ENCODE results near the gene STRA8. TPM values are rescaled to one million over a fixed set of nuclear protein-coding genes. Genes with fewer than 3 reads are reported as not detected.
"Not testable (repeated sequence)": the region's sequence is repeated elsewhere in the genome, so short reads cannot be mapped to it uniquely, and the experiment has no call there.

The STRA8 gene
- polyA plus RNA-seq, 3 donors = not detected

GRCh38 chr7:135200821-135201331 lies 32.8 kb upstream of the STRA8 start:
- no peak overlapping the region for H3K27ac ChIP-seq (ENCODE audit: low read depth, low read length)
- 44 to 84% (median 80%) methylated on average over 3 of the region's 3 CpGs for WGBS, 3 donors

GRCh38 chr7:135201350-135201749 lies 32.3 kb upstream of the STRA8 start:
- WGBS, 3 donors = 79 to 86% (median 85%) methylated on average over 2 of the region's 2 CpGs
- H3K27ac ChIP-seq (ENCODE audit: low read depth, low read length) = no peak overlapping the region

DNA sequence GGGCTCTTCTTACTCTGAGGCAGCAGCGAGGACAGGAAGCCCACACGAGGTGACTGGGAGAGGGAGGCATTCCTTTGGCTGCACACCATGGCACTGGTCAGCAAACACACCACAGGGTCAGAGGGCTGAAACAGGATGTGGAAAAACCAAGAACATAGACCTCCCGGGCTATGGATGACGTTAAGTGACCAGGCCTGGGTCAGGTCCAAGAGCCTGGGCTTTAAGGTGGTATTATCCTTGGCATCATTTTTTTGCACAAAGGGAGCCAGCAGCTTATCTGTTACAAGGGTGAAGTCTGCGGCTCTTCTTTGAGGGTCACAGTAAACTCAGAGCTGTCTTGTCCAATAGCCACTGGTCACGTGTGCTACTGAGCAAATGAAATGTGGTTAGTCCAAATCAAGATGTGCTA lies 29.3 kb upstream of the STRA8 start:
- 62 to 84% (median 72%) methylated on average over 6 of the region's 6 CpGs for WGBS, 3 donors
- no peak overlapping the region for H3K27ac ChIP-seq (ENCODE audit: low read depth, low read length)

GRCh38 chr7:135204876-135205275 lies 28.8 kb upstream of the STRA8 start:
- WGBS, 3 donors = 38 to 92% (median 88%) methylated on average over 5 of the region's 5 CpGs
- no peak overlapping the region for H3K27ac ChIP-seq (ENCODE audit: low read depth, low read length)

DNA sequence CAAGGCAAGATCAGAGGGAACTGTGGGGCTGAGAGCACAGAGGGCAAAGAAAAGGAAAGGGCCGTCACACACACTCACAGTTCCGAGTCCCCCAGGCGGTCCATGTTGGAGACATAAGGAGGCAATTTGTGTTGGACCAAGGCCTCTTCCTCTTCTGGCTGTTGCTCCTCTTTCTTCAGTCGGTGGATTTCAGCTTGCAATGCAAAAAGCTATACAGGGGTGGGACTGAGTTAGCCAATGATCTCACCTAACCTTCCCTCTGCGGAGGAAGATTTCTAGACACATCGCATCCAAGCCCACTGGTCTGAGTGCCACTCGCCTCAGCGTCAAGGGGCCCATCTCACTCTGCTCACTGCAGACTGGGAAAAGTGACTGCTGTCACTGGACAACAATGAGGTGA lies 27.8 kb upstream of the STRA8 start:
- 93 to 97% (median 95%) methylated on average over 8 of the region's 8 CpGs for WGBS, 3 donors
- H3K27ac ChIP-seq (ENCODE audit: low read depth, low read length) = no peak overlapping the region

DNA sequence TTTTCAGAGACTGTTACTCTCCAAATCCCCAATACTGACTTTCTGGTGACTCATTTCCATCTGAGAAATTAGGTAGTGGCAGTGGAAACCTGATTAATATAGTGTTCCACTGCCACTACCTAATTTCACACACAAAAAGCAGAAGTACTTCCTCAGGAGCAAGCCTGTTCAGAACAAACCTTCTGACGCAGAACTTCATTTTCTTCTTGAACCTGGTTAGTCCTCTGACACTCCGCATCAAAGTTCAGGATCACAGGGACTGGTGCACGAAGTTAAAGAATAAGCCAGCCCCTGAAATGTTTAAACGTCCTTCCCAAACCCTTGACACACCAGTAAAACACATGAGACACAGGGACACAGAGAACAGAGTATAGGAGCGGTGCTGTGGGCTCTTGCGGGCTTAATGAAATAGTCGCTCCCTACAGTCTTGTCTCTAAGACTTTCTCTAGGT lies 26.7 kb upstream of the STRA8 start:
- WGBS, 3 donors = 73 to 78% (median 76%) methylated on average over 7 of the region's 7 CpGs
- H3K27ac ChIP-seq (ENCODE audit: low read depth, low read length) = no peak overlapping the region

- H3K27ac ChIP-seq (ENCODE audit: low read depth, low read length) = no peak overlapping the region
- WGBS, 3 donors = 56 to 86% (median 83%) methylated on average over 8 of the region's 8 CpGs
Observed at GRCh38 chr7:135207406-135208101, 26.1 kb upstream of the STRA8 start.

GRCh38 chr7:135208102-135208793 lies 25.4 kb upstream of the STRA8 start:
- 33 to 79% (median 69%) methylated on average over 6 of the region's 6 CpGs for WGBS, 3 donors

DNA sequence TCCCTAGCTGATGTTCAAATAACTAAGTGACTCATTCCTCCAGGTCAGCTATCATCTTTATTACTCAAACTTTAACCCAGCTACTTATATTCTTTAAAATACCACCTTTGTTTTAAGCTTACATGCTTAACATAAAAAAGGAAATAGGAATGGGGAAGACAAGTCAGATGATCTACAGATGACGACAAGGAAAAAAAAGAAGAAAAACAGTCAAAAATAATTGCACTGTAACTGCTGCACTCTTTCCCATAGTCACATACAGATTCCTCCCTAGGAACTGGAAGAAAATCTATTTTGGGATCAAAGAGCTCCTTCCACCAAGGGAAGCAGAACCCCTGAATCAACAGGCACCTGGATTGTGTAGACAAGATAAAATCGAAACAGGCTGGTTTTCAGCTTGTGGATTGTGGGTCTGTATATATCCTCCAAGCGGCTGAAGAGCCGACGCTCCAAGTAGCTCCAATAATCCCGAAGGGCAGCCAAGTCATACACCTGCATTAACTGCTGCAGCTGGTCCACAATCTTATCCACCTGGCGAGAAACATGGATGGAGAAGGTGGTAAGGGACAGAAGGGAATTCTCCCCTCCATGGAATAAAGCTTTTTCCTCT lies 24.3 kb upstream of the STRA8 start:
- H3K27ac ChIP-seq (ENCODE audit: low read depth, low read length) = no peak overlapping the region
- 30 to 86% (median 84%) methylated on average over 7 of the region's 7 CpGs for WGBS, 3 donors

More at GRCh38 chr7:135208102-135208793, 25.4 kb upstream of the STRA8 start:
- H3K27ac ChIP-seq (ENCODE audit: low read depth, low read length) = no peak overlapping the region

DNA sequence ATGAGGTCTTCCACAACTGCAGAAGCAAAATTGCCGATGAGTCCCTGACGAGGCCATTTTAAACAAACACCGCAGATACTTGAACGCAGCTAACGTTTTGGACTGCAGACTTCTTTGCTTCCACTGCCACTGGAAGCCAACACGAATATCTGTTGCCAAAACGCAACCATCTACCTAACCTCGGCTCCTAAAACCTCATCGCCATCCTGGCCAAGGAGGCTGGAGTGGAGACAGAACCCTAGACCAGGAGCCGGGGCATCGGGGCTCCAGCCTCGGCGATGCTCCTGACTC lies 22.8 kb upstream of the STRA8 start:
- WGBS, 3 donors = 1% methylated on average over 13 of the region's 13 CpGs
- H3K27ac ChIP-seq (ENCODE audit: low read depth, low read length) = no peak overlapping the region

GRCh38 chr7:135211179-135211945 lies 22.3 kb upstream of the STRA8 start, which contains the start of gene WDR91:
TSS of gene WDR91 (minus strand) at chr7:135211526. CDS start at chr7:135211502, 24 bp downstream.
- 0 to 1% (median 0%) methylated on average over 50 to 82 of the region's 82 CpGs for WGBS, 3 donors
- peak within 1 kb of the TSS; percentile 84 for H3K27ac ChIP-seq (ENCODE audit: low read depth, low read length)

DNA sequence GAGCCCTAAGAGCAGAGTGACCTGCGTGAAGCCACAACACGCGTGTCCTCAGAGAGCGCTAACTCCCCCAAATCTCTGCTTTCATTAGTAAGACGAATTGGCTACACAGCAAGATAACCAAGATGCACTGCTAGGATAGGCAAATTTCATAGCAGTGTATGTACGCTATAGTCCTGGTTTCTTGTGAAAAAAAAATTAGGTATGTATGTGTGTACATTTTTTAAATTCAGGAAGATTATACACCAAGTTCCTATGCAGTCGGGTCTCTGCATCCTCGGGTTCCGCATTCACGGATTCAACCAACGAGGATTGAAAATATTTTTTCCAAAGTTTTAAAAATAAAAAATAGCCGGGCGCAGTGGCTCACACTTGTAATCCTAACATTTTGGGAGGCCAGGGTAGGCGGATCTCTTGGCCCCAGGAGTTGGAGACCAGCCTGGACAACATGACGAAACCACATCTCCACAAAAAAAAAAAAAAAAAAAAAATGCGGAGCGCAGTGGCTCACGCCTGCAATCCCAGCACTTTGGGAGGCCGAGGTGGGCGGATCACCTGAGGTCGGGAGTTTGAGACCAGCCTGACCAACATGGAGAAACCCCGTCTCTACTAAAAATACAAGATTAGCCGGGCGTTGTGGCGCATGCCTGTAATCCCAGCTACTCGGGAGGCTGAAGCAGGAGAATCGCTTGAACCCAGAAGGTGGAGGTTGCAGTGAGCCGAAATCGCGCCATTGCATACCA lies 21.5 kb upstream of the STRA8 start:
- not testable (repeated sequence) for H3K27ac ChIP-seq (ENCODE audit: low read depth, low read length)
- 40 to 54% (median 51%) methylated on average over 29 to 30 of the region's 30 CpGs for WGBS, 3 donors

- WGBS, 3 donors = 66 to 92% (median 90%) methylated on average over 2 of the region's 2 CpGs
- no peak overlapping the region for H3K27ac ChIP-seq (ENCODE audit: low read depth, low read length)
Observed at GRCh38 chr7:135213831-135214230, 19.8 kb upstream of the STRA8 start.

DNA sequence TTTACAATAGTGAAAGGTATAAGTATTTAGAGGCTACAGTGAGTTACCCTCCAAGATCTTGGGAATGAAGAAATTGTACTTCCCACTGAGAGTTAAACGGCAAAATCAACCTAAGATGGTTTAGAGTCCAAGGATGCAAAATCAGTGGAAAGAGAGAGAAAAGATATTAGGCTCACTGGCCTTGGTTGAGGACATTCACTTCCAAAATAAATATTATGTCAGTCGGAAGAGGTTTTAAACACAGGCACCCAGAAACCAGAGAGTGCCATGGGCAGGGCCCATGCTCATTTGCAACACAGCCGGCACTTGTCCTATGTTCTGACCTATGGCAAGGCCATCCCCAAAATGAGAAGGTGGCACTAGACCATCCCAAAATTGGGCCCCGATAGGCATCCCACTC lies 18.5 kb upstream of the STRA8 start:
- WGBS, 3 donors = 78 to 89% (median 89%) methylated on average over 4 of the region's 4 CpGs
- no peak overlapping the region for H3K27ac ChIP-seq (ENCODE audit: low read depth, low read length)

GRCh38 chr7:135215698-135216097 lies 17.9 kb upstream of the STRA8 start:
- 81 to 86% (median 85%) methylated on average over 3 of the region's 3 CpGs for WGBS, 3 donors
- H3K27ac ChIP-seq (ENCODE audit: low read depth, low read length) = no peak overlapping the region

DNA sequence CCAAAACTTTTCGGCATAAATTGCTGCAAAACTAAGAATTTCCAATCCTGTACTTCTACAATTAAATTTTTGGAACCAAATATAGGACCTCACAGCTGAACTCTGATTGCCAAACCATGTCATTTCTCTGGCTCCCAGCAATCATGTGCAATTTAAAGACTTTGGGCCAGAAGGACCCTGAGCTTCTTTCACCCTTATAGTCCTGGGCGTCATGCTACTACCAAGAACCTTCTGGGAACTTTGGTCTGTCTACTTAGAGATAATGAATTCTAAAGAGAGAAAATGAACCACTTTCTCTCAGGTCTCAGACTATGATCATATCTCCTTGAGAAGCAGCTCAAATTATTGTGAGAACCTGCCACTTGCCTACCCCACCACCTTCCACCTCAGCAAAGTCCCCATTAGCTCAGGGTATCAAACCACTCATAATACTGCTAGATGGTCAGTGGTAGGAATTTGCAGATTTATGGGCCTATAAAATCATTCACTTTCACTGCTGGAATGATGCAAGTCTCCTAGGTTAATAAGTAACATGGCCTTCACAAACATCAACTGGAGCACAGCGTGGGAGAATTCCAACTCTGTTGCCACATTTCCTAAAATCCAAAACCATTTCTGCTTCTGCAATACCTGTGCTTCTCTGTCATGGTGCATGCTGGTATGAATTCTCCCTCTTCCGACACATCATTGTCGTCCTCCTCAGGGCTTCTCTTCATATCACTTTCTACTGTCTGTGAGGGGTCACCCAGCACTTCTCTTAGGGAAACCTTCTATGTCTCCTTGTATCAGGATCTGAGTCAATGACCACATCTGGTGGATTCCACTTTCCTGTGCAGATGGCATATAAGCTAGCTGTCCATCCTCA lies 15.8 kb upstream of the STRA8 start:
- WGBS, 3 donors = 32 to 89% (median 88%) methylated on average over 5 of the region's 5 CpGs
- no peak overlapping the region for H3K27ac ChIP-seq (ENCODE audit: low read depth, low read length)

GRCh38 chr7:135224027-135224426 lies 9.6 kb upstream of the STRA8 start:
- 36 to 66% (median 38%) methylated on average over 1 of the region's 1 CpG for WGBS, 3 donors

More at GRCh38 chr7:135224027-135224426, 9.6 kb upstream of the STRA8 start:
- no peak overlapping the region for H3K27ac ChIP-seq (ENCODE audit: low read depth, low read length)

Data from adipose tissue (tissue), 3 donors.